Measurements from ENCODE around the gene SLC27A1. TPM values are rescaled to one million over a fixed set of nuclear protein-coding genes. Genes with fewer than 3 reads are reported as not detected.

The SLC27A1 gene
- total RNA-seq = 1.8 and 2.5 TPM in 2 replicates

GRCh38 chr19:17470068-17470841 is at the start of gene SLC27A1:
SLC27A1 (plus strand) TSS chr19:17470524; CDS start chr19:17470541, 17 bp downstream.
- intact Hi-C loops (cut with micrococcal nuclease) = loop anchor here (1.0 kb wide), 1 partner anchor 85 kb away; the partner anchor contains the start of gene COLGALT1
- peak within 1 kb of the TSS; percentile 92 for H3K27ac Mint-ChIP-seq
- H3K36me3 Mint-ChIP-seq (ENCODE audit: low read depth) = peaks cover 2% of the 10 kb centered on the region
- peak; percentile 96 for DNase-seq
- peak within 1 kb of the TSS; percentile 100 for H3K4me3 Mint-ChIP-seq
- peaks cover 18% of the 10 kb centered on the region for H3K27me3 Mint-ChIP-seq
- H3K4me1 Mint-ChIP-seq = peaks cover 30% of the 10 kb centered on the region
- H3K9me3 Mint-ChIP-seq = no peaks in the 10 kb centered on the region

DNA sequence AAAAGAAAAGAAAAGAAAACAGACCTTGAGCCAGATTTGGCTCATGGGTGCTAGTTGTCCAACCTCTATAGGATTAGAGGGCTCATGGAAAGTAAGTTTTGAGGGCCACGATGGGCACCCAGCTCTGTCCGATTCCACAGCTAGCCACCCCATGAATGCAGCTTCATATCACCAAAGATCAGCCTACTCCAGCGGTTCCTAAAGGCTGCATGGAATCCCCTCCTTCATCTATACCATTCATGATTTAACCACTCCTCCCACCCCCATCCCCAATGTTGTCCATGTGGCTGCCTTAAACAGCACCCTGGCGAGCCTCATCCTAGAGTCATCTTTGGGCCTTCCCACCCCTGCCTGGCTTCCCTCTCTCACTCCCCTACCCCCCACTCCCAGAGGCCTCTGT is 48.4 kb upstream of the SLC27A1 start:
- intact Hi-C loops (cut with micrococcal nuclease) = no loop called here
- no peak overlapping the region for H3K27ac Mint-ChIP-seq
- H3K4me1 Mint-ChIP-seq = peaks cover 23% of the 10 kb centered on the region

GRCh38 chr19:17423429-17424208 is 46.7 kb upstream of the SLC27A1 start:
- Mint-ChIP-seq H3K36me3 (ENCODE audit: low read depth) (peaks cover 10% of the 10 kb centered on the region), H3K27ac (no peak overlapping the region), H3K9me3 (no peaks in the 10 kb centered on the region), H3K4me3 (no peak overlapping the region), H3K4me1 (peaks cover 22% of the 10 kb centered on the region), H3K27me3 (no peaks in the 10 kb centered on the region)
- intact Hi-C loops (cut with micrococcal nuclease) = no loop called here
- DNase-seq = no peak

More for the DNA sequence above, 48.4 kb upstream of the SLC27A1 start:
- Mint-ChIP-seq H3K9me3 (no peaks in the 10 kb centered on the region), H3K27me3 (no peaks in the 10 kb centered on the region), H3K4me3 (no peak overlapping the region), H3K36me3 (ENCODE audit: low read depth) (peaks cover 12% of the 10 kb centered on the region)
- DNase-seq = no peak

DNA sequence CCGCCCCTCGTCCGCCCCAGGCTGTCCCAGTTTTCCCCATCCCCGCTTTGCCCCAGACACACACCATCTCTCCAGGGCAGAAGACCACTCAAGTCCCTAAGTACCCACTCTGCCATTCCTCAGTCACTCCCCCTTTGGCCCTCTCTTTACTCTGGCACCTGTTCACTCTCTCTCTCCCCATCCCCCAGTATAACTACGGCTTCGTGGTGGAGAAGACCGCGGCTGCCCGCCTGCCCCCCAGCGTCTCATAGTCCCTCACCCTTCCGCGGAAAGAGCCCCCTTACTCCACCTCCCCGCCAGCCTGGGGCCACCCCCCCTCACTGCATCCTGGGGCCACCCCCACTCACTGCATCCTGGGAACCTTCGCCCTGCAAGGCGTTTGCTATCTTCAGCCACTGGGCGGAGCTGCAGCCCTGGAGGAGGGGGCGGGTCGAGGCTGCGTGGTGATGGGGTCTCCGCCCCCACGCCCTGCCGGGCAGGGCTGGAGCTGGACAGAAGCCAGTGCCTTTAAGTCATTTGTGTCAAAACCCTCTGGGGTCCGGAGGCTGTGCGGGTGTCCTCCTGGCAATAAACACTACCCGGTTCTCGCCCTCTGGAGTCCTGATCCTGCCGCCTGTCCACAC is 45.5 kb upstream of the SLC27A1 start:
- H3K4me1 Mint-ChIP-seq = peaks cover 13% of the 10 kb centered on the region
- H3K27ac Mint-ChIP-seq = no peak overlapping the region
- no peak overlapping the region for H3K4me3 Mint-ChIP-seq
- intact Hi-C loops (cut with micrococcal nuclease) = no loop called here
- peaks cover 8% of the 10 kb centered on the region for H3K36me3 Mint-ChIP-seq (ENCODE audit: low read depth)
- no peaks in the 10 kb centered on the region for H3K9me3 Mint-ChIP-seq
- DNase-seq = peak; percentile 83
- no peaks in the 10 kb centered on the region for H3K27me3 Mint-ChIP-seq

DNA sequence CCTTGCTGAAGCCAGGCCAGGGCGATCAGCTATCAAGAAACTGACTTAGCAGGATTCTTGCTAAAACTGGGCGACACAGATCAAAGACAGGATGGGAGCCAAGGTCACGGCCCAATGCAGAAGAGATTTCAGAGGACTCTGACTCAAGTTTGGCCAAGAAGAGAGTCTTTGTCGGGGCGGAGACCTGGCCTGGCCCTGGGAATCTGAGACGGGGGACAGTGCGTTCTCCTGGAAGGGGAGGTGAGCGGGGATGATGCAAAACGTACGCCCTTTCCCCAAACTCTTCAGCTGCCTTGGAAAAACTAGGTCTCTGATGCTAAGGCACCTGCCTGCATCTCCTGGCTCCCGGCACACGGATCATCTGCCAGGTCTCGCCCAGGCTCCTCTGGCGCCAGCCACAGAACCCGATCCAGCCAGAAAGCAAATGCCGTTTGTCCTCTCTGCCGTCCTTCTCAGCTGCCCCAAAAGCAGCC is 40.6 kb upstream of the SLC27A1 start:
- no peaks in the 10 kb centered on the region for H3K9me3 Mint-ChIP-seq
- H3K4me3 Mint-ChIP-seq = no peak overlapping the region
- H3K36me3 Mint-ChIP-seq (ENCODE audit: low read depth) = no peaks in the 10 kb centered on the region
- H3K27me3 Mint-ChIP-seq = no peaks in the 10 kb centered on the region
- intact Hi-C loops (cut with micrococcal nuclease) = no loop called here
- DNase-seq = no peak
- peaks cover 1% of the 10 kb centered on the region for H3K4me1 Mint-ChIP-seq
- no peak overlapping the region for H3K27ac Mint-ChIP-seq

DNA sequence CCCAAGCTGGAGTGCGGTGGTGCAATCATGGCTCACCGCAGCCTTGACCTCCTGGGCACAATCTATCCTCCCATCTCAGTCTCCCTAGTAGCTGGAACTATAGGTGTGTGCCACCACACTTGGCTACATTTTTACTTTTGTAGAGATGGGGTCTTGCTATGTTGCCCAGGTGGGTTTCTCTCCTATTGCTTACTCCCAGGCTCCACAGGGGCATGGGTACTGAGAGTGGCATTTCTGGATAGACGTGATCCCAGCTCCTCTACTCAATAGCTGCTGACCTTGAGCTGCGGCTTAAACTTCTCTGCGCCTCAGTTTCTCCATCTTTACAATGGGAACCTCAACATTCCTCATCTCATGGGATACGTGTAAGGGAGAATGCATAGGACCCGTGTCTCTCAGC is 38.9 kb upstream of the SLC27A1 start:
- no peaks in the 10 kb centered on the region for H3K4me1 Mint-ChIP-seq
- H3K4me3 Mint-ChIP-seq = no peak overlapping the region
- H3K27ac Mint-ChIP-seq = no peak overlapping the region
- intact Hi-C loops (cut with micrococcal nuclease) = no loop called here
- H3K36me3 Mint-ChIP-seq (ENCODE audit: low read depth) = no peaks in the 10 kb centered on the region
- H3K9me3 Mint-ChIP-seq = no peaks in the 10 kb centered on the region
- no peak for DNase-seq
- no peaks in the 10 kb centered on the region for H3K27me3 Mint-ChIP-seq

DNA sequence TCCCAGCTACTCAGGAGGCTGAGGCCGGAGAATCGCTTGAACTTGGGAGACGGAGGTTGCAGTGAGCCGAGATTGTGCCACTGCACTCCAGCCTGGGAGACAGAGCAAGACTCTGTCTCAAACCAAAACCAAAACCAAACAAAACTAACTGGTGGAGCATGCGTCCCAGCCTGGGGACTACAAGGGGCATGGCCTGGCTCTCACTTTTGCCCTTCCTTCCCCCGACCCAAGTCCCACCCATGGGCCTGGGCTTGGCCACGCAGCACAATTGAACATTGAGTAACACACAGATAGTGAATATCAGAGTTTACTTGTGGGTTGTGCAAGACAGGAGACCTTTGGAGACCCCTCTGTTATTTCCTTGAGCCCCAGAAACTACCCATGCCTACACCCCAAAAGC is 35.1 kb upstream of the SLC27A1 start:
- H3K36me3 Mint-ChIP-seq (ENCODE audit: low read depth) = no peaks in the 10 kb centered on the region
- H3K27me3 Mint-ChIP-seq = no peaks in the 10 kb centered on the region
- no peak overlapping the region for H3K4me3 Mint-ChIP-seq
- H3K9me3 Mint-ChIP-seq = no peaks in the 10 kb centered on the region
- no peak overlapping the region for H3K27ac Mint-ChIP-seq
- no peaks in the 10 kb centered on the region for H3K4me1 Mint-ChIP-seq
- no peak for DNase-seq
- intact Hi-C loops (cut with micrococcal nuclease) = no loop called here

DNA sequence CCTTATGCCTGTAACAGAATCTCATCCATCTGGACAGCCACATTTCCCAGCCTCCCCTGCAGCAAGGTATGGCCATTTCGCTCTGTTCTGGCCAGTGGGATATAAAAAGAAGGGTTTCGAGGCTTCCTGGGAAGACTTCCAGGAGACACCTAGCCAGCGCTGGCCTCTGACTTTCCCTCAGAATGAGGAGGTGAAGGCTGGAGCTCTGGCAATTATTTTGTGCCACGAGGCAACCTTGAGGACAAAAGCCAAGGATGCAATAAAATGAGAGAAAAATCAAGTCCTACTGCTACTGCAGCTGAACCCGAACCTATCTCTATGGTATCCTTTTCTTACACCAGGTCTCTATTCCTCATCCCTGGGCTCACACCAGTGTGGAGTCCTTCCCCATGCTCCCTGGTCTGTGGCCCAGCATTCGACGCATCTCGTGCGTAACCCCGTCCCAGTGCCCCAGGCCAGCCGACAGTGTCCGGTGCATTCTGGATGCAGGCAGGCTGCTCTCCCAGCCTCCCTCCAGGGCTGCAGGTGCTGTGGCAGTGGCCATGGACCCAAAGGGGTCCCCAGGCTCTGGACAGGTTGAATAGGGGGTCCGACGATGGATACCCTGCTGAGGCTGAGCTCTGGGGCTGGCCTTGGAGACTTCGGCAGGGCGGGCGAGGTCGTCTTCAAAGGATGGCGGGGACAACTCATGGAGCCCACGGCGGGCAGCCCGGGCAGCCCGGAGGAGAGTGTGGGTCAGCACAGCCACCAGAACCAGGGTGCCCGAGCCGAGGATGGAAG is 34.0 kb upstream of the SLC27A1 start:
- Mint-ChIP-seq H3K27me3 (no peaks in the 10 kb centered on the region), H3K4me3 (no peak overlapping the region), H3K9me3 (no peaks in the 10 kb centered on the region), H3K36me3 (ENCODE audit: low read depth) (no peaks in the 10 kb centered on the region), H3K4me1 (no peaks in the 10 kb centered on the region), H3K27ac (no peak overlapping the region)
- intact Hi-C loops (cut with micrococcal nuclease) = no loop called here
- no peak for DNase-seq

DNA sequence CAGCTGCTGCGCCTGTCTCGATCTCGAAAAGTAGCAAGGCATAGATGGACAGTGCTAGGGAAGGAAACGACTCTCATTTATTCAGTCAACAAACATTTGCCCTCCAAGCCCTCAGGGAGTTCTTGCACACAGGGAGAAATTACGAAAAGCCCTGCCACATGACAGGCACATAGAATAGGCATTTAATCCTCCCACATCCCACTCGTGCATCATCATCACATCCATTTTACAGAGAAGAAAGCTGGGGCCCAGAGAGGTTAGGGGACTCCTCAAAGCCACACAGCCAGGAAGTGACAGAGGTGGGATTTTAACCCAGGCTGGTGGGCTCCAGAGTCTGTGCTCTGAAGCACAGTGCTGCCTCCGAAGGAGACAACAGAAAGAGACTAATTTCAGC is 33.5 kb upstream of the SLC27A1 start:
- no peak overlapping the region for H3K27ac Mint-ChIP-seq
- no peaks in the 10 kb centered on the region for H3K4me1 Mint-ChIP-seq
- intact Hi-C loops (cut with micrococcal nuclease) = no loop called here
- H3K4me3 Mint-ChIP-seq = no peak overlapping the region
- no peaks in the 10 kb centered on the region for H3K9me3 Mint-ChIP-seq
- no peaks in the 10 kb centered on the region for H3K36me3 Mint-ChIP-seq (ENCODE audit: low read depth)
- no peaks in the 10 kb centered on the region for H3K27me3 Mint-ChIP-seq
- DNase-seq = no peak

DNA sequence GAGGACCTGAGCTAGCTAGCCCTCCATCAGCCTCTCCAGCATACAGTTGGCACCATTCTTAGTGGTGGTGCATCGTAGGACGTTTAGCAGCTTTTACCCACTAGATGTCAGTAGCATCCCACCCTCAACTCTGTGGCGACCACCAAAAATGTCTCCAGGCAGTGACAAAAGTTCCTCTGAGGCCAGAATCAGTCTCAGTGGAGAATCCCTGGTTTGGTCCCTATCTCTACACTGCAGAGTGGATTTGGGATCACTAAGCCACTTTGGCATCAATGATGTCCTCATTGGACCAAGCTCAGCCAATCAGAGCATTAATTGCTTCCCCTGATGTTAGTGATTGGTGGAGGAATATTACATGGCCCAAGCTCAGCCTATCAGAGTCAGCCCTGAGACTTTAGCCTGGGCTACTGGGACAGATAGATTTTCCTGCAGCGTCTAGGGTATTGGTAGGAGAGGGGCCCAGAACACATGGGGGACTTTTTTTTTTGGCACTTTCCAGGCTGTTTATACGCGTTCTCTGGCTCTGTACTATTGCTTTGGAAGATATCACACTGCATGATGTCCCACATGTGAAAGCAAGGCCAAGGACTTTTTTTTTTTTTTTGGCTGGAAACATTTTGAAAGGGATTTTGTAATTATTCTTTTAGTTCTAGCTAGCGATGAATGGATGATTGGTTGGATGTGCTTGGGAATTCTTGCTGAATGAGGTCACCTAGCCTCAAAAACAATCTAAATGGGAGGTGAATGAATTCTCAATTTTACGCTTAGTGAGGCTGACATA is 28.9 kb upstream of the SLC27A1 start:
- peak overlapping the region; percentile 17 for H3K27ac Mint-ChIP-seq
- H3K9me3 Mint-ChIP-seq = no peaks in the 10 kb centered on the region
- H3K36me3 Mint-ChIP-seq (ENCODE audit: low read depth) = no peaks in the 10 kb centered on the region
- peak; percentile 68 for DNase-seq
- H3K4me1 Mint-ChIP-seq = no peaks in the 10 kb centered on the region
- no peaks in the 10 kb centered on the region for H3K27me3 Mint-ChIP-seq
- intact Hi-C loops (cut with micrococcal nuclease) = no loop called here
- no peak overlapping the region for H3K4me3 Mint-ChIP-seq

- Mint-ChIP-seq H3K4me3 (no peak overlapping the region), H3K4me1 (peaks cover 8% of the 10 kb centered on the region), H3K27me3 (peaks cover 12% of the 10 kb centered on the region), H3K27ac (no peak overlapping the region), H3K9me3 (peaks cover 3% of the 10 kb centered on the region), H3K36me3 (ENCODE audit: low read depth) (peaks cover 3% of the 10 kb centered on the region)
- intact Hi-C loops (cut with micrococcal nuclease) = no loop called here
- no peak for DNase-seq
Observed at GRCh38 chr19:17445526-17446165, 24.7 kb upstream of the SLC27A1 start.

DNA sequence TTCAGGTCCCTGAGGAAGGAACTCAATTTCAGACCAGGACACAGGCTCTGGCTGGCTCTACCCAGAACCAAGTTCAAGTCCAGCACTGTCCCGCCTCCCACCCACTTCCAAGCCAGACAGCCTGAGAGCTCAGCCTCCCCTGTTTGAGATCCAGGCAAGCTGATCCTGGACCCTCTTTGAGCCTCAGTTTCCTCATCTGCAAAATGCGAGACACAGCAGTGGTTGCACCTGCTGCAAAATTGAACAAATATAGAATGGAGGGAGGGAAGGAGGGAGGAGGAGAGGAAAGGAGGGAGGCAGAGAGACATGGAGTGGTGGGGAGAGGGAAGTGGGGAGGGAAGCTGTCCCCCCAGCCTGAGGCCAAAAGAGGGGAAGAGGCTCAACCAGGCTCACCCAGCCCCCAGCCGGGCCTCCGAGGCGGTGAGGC is 22.6 kb upstream of the SLC27A1 start:
- no peak for DNase-seq
- H3K4me1 Mint-ChIP-seq = peaks cover 11% of the 10 kb centered on the region
- H3K36me3 Mint-ChIP-seq (ENCODE audit: low read depth) = peaks cover 3% of the 10 kb centered on the region
- peak overlapping the region; percentile 35 for H3K4me3 Mint-ChIP-seq
- no peak overlapping the region for H3K27ac Mint-ChIP-seq
- intact Hi-C loops (cut with micrococcal nuclease) = no loop called here
- peaks cover 12% of the 10 kb centered on the region for H3K27me3 Mint-ChIP-seq
- H3K9me3 Mint-ChIP-seq = peaks cover 3% of the 10 kb centered on the region
